Activated naive CD8-positive, alpha-beta T cell treated with anti-CD3 and anti-CD28 coated beads, Interleukin-2, amount 10 ng/mL, durations not matched to agents 7 days and 5 days (primary cell): ENCODE results near the gene NBEAL1. TPM values are rescaled to one million over a fixed set of nuclear protein-coding genes. Genes with fewer than 3 reads are reported as not detected.
A peak's percentile ranks its signal among the peaks of the same experiment; 100 is the strongest.
"Not testable (repeated sequence)": the region's sequence is repeated elsewhere in the genome, so short reads cannot be mapped to it uniquely, and the experiment has no call there.

Source experiments
- ATAC-seq: fragments of 150-1000 bp; cut with Tn5 transposase; one replicate; pipeline ENCODE4 v1.10.0; 2021; ENCODE audit warnings: low read depth, moderate library complexity
- POLR2A ChIA-PET: fragments of 350-600 bp; sonication (Branson Sonifier 250); formaldehyde crosslinking; loops from one replicate; lab custom pipeline; 2021; ENCODE audit warnings: antibody characterized with exemption; lab: Charles Lee
- DNase-seq: peaks from one replicate; pipeline ENCODE4 v3.0.0; 2021
- H3K27ac Mint-ChIP-seq: one replicate; pipeline ENCODE4 v1.8.0; 2022; ENCODE audit warnings: mild to moderate bottlenecking, mixed read lengths
- H3K27me3 Mint-ChIP-seq: one replicate; pipeline ENCODE4 v1.8.0; 2022; ENCODE audit warnings: mild to moderate bottlenecking, moderate library complexity, mixed read lengths
- H3K36me3 Mint-ChIP-seq: one replicate; pipeline ENCODE4 v1.8.0; 2021; ENCODE audit warnings: mild to moderate bottlenecking, mixed read lengths
- H3K4me1 Mint-ChIP-seq: one replicate; pipeline ENCODE4 v1.8.0; 2021; ENCODE audit warnings: mixed read lengths
- H3K4me3 Mint-ChIP-seq: one replicate; pipeline ENCODE4 v1.8.0; 2022; ENCODE audit warnings: mild to moderate bottlenecking, moderate library complexity, mixed read lengths
- H3K9me3 Mint-ChIP-seq: one replicate; pipeline ENCODE4 v1.8.0; 2021; ENCODE audit warnings: mixed read lengths
- total RNA-seq, 2 experiments: library from RNA; stranded (reverse); gene quantifications; one replicate each; pipeline ENCODE4 v1.2.3, GENCODE V29; 2021

Gene NBEAL1
- total RNA-seq, 2 experiments from 2014 or later: 19.6 to 20.2 TPM

DNA sequence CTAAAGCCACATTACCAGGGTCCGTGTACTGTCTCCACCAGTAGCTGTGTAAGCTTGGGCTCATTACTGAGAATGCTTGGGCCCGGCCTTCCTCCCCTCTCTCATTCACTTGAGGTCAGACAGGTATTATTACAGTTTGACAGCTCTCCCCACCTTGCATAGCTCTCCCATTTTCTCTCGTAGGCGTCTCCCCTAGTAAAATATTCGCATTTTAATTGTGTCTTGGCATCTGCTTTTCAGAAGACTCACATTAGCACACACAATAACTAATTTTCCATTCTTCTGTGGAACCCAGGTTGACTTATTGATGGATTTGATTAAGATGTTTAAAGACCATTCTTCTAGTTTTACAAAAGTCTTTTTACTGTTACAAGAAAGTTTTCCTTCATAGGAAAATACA is 153.1 kb downstream of the NBEAL1 start:
- H3K4me1 Mint-ChIP-seq: no peaks in the 10 kb centered on the region
- H3K27me3 Mint-ChIP-seq: no peaks in the 10 kb centered on the region
- no peaks in the 10 kb centered on the region for H3K9me3 Mint-ChIP-seq
- peaks cover 4% of the 10 kb centered on the region for H3K36me3 Mint-ChIP-seq
- H3K27ac Mint-ChIP-seq: no peak overlapping the region
- no peak for ATAC-seq
- no peak overlapping the region for H3K4me3 Mint-ChIP-seq
- no peak for DNase-seq
- POLR2A ChIA-PET: no interaction called here

GRCh38 chr2:203170502-203170901 is 155.8 kb downstream of the NBEAL1 start:
- Mint-ChIP-seq H3K27me3 (no peaks in the 10 kb centered on the region), H3K36me3 (peaks cover 6% of the 10 kb centered on the region), H3K9me3 (no peaks in the 10 kb centered on the region), H3K4me1 (no peaks in the 10 kb centered on the region), H3K27ac (no peak overlapping the region), H3K4me3 (no peak overlapping the region)
- POLR2A ChIA-PET: no interaction called here
- ATAC-seq: no peak
- no peak for DNase-seq

- H3K27ac Mint-ChIP-seq: no peak overlapping the region
- DNase-seq (no peak), ATAC-seq (no peak)
- H3K36me3 Mint-ChIP-seq: peaks cover 9% of the 10 kb centered on the region
- H3K27me3 Mint-ChIP-seq: no peaks in the 10 kb centered on the region
- H3K4me3 Mint-ChIP-seq: no peak overlapping the region
- POLR2A ChIA-PET: no interaction called here
- H3K4me1 Mint-ChIP-seq: peaks cover 2% of the 10 kb centered on the region
- no peaks in the 10 kb centered on the region for H3K9me3 Mint-ChIP-seq
Measured at GRCh38 chr2:203175371-203175770, 160.7 kb downstream of the NBEAL1 start.

DNA sequence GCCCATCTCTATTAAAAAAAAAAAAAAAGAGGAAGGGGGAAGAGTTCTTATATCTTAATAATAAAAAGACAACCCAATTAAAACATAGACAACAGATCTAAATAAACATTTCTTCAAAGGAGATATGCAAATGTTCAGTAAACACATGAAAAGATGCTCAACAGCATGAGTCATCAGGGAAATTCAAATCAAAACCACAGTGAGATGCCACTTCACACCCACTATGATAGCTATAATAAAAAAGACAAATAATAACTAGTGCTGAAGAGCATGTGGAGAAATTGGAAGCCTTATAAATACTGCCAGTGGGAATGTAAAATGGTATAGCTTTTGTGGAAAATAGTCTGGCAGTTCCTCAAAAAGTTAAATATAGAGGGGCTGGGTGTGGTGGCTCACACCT is 162.7 kb downstream of the NBEAL1 start:
- Mint-ChIP-seq H3K27ac (no peak overlapping the region), H3K4me3 (no peak overlapping the region), H3K9me3 (no peaks in the 10 kb centered on the region), H3K27me3 (no peaks in the 10 kb centered on the region), H3K4me1 (peaks cover 2% of the 10 kb centered on the region), H3K36me3 (peaks cover 9% of the 10 kb centered on the region)
- ATAC-seq: no peak
- POLR2A ChIA-PET: interaction anchor here (0.7 kb wide), 1 partner anchor 543 kb away, joined by 3 read pairs; no protein-coding TSS in a partner anchor
- DNase-seq: no peak

GRCh38 chr2:203185864-203186263 is 171.2 kb downstream of the NBEAL1 start:
- no peaks in the 10 kb centered on the region for H3K4me1 Mint-ChIP-seq
- no peaks in the 10 kb centered on the region for H3K9me3 Mint-ChIP-seq
- no peaks in the 10 kb centered on the region for H3K27me3 Mint-ChIP-seq
- H3K27ac Mint-ChIP-seq: no peak overlapping the region
- H3K36me3 Mint-ChIP-seq: peaks cover 5% of the 10 kb centered on the region
- POLR2A ChIA-PET: interaction anchor here (0.5 kb wide), 1 partner anchor 434 kb away, joined by 3 read pairs; no protein-coding TSS in a partner anchor
- no peak for ATAC-seq
- H3K4me3 Mint-ChIP-seq: no peak overlapping the region
- DNase-seq: no peak

- POLR2A ChIA-PET, H3K36me3 Mint-ChIP-seq, H3K27ac Mint-ChIP-seq, ATAC-seq, DNase-seq, H3K4me1 Mint-ChIP-seq, H3K9me3 Mint-ChIP-seq, H3K4me3 Mint-ChIP-seq, H3K27me3 Mint-ChIP-seq: not testable (repeated sequence)
Measured at GRCh38 chr2:203190547-203190946, 175.9 kb downstream of the NBEAL1 start.

DNA sequence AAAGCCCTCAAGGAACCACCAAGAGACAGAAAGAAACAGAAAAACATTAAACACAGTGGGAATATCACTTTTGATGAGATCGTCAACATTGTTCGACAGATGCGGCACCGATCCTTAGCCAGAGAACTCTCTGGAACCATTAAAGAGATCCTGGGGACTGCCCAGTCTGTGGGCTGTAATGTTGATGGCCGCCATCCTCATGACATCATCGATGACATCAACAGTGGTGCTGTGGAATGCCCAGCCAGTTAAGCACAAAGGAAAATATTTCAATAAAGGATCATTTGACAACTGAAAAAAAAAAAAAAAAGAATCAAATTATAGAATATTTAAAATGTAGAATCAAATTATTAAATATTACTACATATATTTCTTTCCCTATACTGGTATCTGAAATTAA is 176.4 kb downstream of the NBEAL1 start:
- H3K4me1 Mint-ChIP-seq, H3K27me3 Mint-ChIP-seq, H3K36me3 Mint-ChIP-seq, ATAC-seq, POLR2A ChIA-PET, H3K9me3 Mint-ChIP-seq, DNase-seq, H3K27ac Mint-ChIP-seq, H3K4me3 Mint-ChIP-seq: not testable (repeated sequence)

DNA sequence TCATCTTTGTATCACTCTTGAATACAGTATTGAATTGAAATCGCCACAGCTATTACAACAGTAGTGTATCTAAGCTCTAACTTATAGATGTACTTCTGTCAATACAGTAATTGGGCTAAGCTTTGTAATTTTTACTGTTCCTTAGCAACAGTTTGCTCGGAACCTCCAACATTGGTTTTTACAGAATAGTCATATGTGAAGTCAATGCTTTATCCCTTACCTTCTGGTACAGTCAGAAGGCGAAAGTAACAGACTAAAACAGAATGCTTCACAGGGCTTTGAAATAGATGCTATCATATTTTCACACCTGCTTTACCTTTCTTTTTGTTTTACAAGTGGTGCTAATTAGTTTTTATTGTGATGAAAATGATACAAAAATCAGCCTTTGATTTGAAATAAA is 177.3 kb downstream of the NBEAL1 start:
- H3K36me3 Mint-ChIP-seq: peaks cover 9% of the 10 kb centered on the region
- no peak overlapping the region for H3K4me3 Mint-ChIP-seq
- H3K9me3 Mint-ChIP-seq: no peaks in the 10 kb centered on the region
- no peak overlapping the region for H3K27ac Mint-ChIP-seq
- H3K4me1 Mint-ChIP-seq: no peaks in the 10 kb centered on the region
- DNase-seq (no peak), ATAC-seq (no peak)
- POLR2A ChIA-PET: no interaction called here
- no peaks in the 10 kb centered on the region for H3K27me3 Mint-ChIP-seq

DNA sequence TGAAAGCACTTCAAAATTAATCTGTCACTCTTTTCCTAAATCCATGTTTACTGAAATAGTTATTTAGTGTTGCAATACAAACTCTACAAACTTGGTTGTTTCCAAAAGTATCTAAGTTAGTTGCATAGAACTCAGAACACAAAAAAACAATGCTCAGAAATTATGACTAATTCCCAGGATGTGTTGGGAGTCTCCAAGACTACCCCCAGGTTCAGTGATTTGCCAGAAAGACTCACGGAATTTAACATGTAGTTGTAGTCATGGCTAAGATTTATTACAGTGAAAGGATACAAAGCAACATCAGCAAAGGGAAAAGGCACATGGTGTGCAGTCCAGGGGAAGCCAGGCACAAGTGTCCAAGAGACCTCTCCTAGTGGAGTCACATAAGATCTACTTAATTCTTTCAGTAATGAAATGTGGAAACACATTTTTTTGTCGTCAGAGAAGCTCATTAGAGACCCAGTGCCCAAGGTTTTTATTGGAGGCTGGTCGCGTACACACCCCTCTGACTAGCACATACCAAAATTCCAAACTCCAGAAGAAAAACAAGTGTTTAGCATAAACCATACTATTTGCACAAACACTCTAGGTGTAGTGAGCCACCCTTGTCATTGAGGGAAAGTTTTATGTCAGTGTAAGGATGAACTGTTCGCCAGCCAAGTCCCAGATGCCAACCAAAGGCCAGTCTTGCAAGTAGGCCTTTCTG is 180.8 kb downstream of the NBEAL1 start:
- POLR2A ChIA-PET: no interaction called here
- no peak overlapping the region for H3K4me3 Mint-ChIP-seq
- peaks cover 5% of the 10 kb centered on the region for H3K36me3 Mint-ChIP-seq
- no peaks in the 10 kb centered on the region for H3K27me3 Mint-ChIP-seq
- H3K9me3 Mint-ChIP-seq: no peaks in the 10 kb centered on the region
- ATAC-seq (no peak), DNase-seq (no peak)
- H3K27ac Mint-ChIP-seq: no peak overlapping the region
- no peaks in the 10 kb centered on the region for H3K4me1 Mint-ChIP-seq

DNA sequence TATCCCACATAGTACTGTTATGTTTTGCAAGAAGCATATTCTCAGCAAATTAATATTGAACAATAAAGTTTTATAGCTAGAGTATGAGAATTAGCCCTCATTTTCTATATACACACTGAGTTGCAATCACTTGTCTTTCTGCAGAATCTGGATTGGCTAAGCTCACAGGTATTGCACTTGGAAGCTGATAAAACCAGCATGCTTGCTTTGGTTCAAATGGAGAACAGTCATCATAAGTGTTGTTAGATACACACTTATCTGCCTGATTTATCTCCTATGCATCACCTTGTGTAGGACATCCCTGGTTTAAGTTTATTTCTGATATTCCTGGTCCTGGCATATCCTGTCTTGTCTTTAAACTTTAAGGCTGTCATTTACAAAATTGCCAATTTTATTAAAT is 186.2 kb downstream of the NBEAL1 start:
- no peak overlapping the region for H3K4me3 Mint-ChIP-seq
- POLR2A ChIA-PET: no interaction called here
- no peak overlapping the region for H3K27ac Mint-ChIP-seq
- DNase-seq (no peak), ATAC-seq (no peak)
- H3K27me3 Mint-ChIP-seq: no peaks in the 10 kb centered on the region
- H3K9me3 Mint-ChIP-seq: no peaks in the 10 kb centered on the region
- no peaks in the 10 kb centered on the region for H3K4me1 Mint-ChIP-seq
- H3K36me3 Mint-ChIP-seq: no peaks in the 10 kb centered on the region

- DNase-seq: no peak
- no peak overlapping the region for H3K27ac Mint-ChIP-seq
- H3K4me1 Mint-ChIP-seq: no peaks in the 10 kb centered on the region
- no peaks in the 10 kb centered on the region for H3K27me3 Mint-ChIP-seq
- POLR2A ChIA-PET: no interaction called here
- no peak overlapping the region for H3K4me3 Mint-ChIP-seq
- ATAC-seq: no peak
- no peaks in the 10 kb centered on the region for H3K9me3 Mint-ChIP-seq
- H3K36me3 Mint-ChIP-seq: peaks cover 3% of the 10 kb centered on the region
Measured at GRCh38 chr2:203201426-203201825, 186.8 kb downstream of the NBEAL1 start.

DNA sequence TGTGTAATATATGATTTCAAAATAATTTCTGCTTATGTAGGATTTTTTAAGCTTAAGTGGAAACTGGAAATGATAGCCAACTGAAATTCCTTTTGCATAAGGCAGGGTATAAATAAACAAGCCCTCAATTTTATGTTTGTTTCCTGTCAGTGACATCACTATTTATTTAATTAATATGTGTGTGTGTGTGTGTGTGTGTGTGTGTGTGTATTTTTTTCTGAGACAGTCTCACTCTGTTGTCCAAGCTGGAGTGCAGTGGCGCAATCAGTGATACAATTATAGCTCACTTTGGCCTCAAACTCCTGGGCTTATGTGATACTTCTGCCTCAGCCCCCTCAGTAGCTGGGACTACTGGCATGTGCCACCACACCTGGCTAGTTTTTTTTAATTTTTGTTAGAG is 194.9 kb downstream of the NBEAL1 start:
- Mint-ChIP-seq H3K9me3 (no peaks in the 10 kb centered on the region), H3K4me3 (no peak overlapping the region), H3K36me3 (peaks cover 10% of the 10 kb centered on the region), H3K27ac (no peak overlapping the region), H3K27me3 (no peaks in the 10 kb centered on the region), H3K4me1 (peaks cover 2% of the 10 kb centered on the region)
- ATAC-seq: no peak
- no peak for DNase-seq
- POLR2A ChIA-PET: no interaction called here

DNA sequence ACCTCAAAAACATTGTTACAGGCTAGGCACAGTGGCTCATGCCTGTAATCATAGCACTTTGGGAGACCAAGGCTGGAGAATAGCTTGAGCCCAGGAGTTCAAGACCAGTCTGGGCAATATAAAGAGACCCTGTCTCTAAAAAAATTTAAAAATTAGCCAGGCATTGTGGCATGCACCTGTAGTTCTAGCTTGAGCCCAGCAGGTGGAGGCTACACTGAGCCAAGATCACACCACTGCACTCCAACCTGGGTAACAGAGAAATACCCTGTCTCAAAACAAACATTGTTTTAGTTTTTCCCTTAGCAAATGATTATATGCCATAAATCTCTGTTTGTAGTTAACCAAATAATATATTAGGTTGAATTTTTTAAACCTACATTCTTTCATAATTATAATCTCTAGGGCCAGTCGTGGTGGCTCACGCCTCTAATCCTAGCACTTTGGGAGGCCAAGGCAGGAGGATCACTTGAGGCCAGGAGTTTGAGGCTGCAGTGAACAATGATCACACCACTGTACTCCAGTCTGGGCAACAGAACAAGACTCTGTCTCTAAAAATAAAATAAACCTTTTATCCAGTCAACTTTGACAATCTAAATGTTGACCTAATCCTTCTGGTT is 210.9 kb downstream of the NBEAL1 start:
- Mint-ChIP-seq H3K27ac (no peak overlapping the region), H3K4me1 (peaks cover 3% of the 10 kb centered on the region), H3K4me3 (no peak overlapping the region), H3K27me3 (no peaks in the 10 kb centered on the region), H3K36me3 (no peaks in the 10 kb centered on the region), H3K9me3 (no peaks in the 10 kb centered on the region)
- peak; percentile 70 for ATAC-seq
- POLR2A ChIA-PET: no interaction called here
- DNase-seq: no peak

DNA sequence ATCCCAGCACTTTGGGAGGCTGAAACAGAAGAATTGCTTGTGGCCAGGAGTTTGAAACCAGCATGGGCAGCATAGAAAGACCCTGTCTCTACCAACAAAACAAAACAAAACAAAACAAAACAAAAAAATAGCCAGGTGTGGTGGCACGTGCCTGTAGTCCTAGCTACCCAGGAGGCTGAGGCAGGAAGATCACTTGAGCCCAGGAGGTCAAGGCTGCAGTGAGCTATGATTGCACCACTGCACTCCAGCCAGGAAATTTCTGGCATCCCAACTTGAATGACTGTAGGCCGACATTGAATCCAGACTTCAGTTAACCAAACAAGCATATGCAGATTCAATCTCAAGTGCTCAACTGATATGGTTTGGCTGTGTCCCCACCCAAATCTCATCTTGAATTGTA is 215.0 kb downstream of the NBEAL1 start:
- DNase-seq, H3K27me3 Mint-ChIP-seq, H3K9me3 Mint-ChIP-seq, H3K36me3 Mint-ChIP-seq, H3K4me1 Mint-ChIP-seq, POLR2A ChIA-PET, H3K4me3 Mint-ChIP-seq, ATAC-seq, H3K27ac Mint-ChIP-seq: not testable (repeated sequence)
